Stimulated activated CD4-positive, alpha-beta T cell treated with anti-CD3 and anti-CD28 coated beads, Interleukin-1b, Interleukin-23, amount 100 ng/mL, for 1 hour (primary cell): ENCODE measurements around the gene KIF22.
"Not testable (repeated sequence)": the region's sequence is repeated elsewhere in the genome, so short reads cannot be mapped to it uniquely, and the experiment has no call there.

Experiments used
- DNase-seq, 2 donors: peaks; one replicate each; pipeline ENCODE4 v3.0.0-alpha.2; 2020; ENCODE audit warnings: low read depth in 2 of 2

KIF22 gene

GRCh38 chr16:29815032-29815721, 24.6 kb downstream of the KIF22 start:
- DNase-seq = no peak

GRCh38 chr16:29815793-29816693, 25.5 kb downstream of the KIF22 start, which contains the start of gene PAGR1:
Gene PAGR1, plus strand, starts transcription at chr16:29816152. Its CDS starts 374 bp downstream, at chr16:29816526.
- DNase-seq = peak; percentile 95 to 97

GRCh38 chr16:29816694-29817441, 26.3 kb downstream of the KIF22 start:
- DNase-seq = no peak

- DNase-seq = no peak
Observed at GRCh38 chr16:29818082-29818481, 27.5 kb downstream of the KIF22 start.

- DNase-seq = no peak
Observed at GRCh38 chr16:29819506-29819905, 29.0 kb downstream of the KIF22 start.

- DNase-seq = no peak
Observed at GRCh38 chr16:29820271-29820701, 29.7 kb downstream of the KIF22 start, which contains the start of gene MVP. Gene MVP, plus strand, starts transcription at chr16:29820462. Its CDS starts 10,088 bp downstream, at chr16:29830550.

GRCh38 chr16:29820730-29821642, 30.4 kb downstream of the KIF22 start:
- no peak for DNase-seq

GRCh38 chr16:29821643-29822115, 31.1 kb downstream of the KIF22 start:
- no peak for DNase-seq

GRCh38 chr16:29824589-29825144, 34.1 kb downstream of the KIF22 start:
- no peak for DNase-seq

GRCh38 chr16:29825145-29826044, 34.8 kb downstream of the KIF22 start:
- no peak for DNase-seq

- DNase-seq = no peak
Observed at GRCh38 chr16:29826342-29826695, 35.8 kb downstream of the KIF22 start.

- no peak for DNase-seq
Observed at GRCh38 chr16:29830774-29831173, 40.2 kb downstream of the KIF22 start.

GRCh38 chr16:29831490-29831889, 40.9 kb downstream of the KIF22 start:
- no peak for DNase-seq

- DNase-seq = not testable (repeated sequence)
Observed at GRCh38 chr16:29833219-29833618, 42.7 kb downstream of the KIF22 start.

- DNase-seq = no peak
Observed at GRCh38 chr16:29834079-29834478, 43.5 kb downstream of the KIF22 start.

- DNase-seq = no peak
Observed at GRCh38 chr16:29835926-29836325, 45.4 kb downstream of the KIF22 start.

GRCh38 chr16:29836623-29837022, 46.1 kb downstream of the KIF22 start:
- DNase-seq = no peak

GRCh38 chr16:29837841-29838240, 47.3 kb downstream of the KIF22 start:
- no peak for DNase-seq

- DNase-seq = no peak
Observed at GRCh38 chr16:29839822-29840221, 49.3 kb downstream of the KIF22 start.
